Middle frontal gyrus (tissue), 1 donor: Measurements from ENCODE around the gene KRTAP5-5.
"Not testable (repeated sequence)": the region's sequence is repeated elsewhere in the genome, so short reads cannot be mapped to it uniquely, and the experiment has no call there.

Source experiments
- DNase-seq: peaks from one replicate; pipeline ENCODE4 v3.0.0-alpha.2; 2015; ENCODE audit warnings: low spot score; ENCODE audit errors: extremely low spot score

Gene KRTAP5-5

DNA sequence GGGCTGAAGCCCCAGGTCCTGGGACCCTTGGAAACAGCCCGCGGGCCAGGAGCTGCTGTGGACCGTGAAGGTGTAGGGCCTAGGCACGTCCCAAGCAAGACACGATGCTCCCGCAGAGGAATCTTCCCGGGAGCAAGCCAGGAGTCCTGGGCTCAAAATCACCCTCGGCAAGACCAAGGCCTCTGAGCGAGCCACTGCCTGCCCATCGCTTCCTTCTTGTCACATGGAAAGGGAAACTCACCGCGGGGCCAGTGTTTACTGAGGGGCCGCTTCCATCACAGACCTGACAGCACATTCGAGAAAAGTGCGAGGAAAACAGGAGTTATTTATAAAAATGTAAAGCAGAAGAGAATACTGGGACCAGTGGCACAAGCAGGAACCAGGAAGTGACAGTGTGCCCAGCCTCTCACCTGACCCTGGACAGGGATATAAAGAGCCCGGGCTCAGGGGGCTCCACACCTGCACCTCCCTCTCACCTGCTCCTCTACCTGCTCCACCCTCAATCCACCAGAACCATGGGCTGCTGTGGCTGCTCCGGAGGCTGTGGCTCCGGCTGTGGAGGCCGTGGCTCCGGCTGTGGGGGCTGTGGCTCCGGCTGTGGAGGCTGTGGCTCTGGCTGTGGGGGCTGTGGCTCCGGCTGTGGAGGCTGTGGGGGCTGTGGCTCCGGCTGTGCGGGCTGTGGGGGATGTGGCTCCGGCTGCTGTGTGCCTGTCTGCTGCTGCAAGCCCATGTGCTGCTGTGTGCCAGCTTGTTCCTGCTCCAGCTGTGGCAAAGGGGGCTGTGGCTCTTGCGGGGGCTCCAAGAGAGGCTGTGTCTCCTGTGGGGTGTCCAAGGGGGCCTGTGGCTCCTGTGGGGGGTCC lies at the start of gene KRTAP5-5:
TSS of gene KRTAP5-5 (plus strand) at position 450 of the 860 bp plus-strand sequence. CDS start at position 516, 66 bp downstream.
- no peak for DNase-seq

DNA sequence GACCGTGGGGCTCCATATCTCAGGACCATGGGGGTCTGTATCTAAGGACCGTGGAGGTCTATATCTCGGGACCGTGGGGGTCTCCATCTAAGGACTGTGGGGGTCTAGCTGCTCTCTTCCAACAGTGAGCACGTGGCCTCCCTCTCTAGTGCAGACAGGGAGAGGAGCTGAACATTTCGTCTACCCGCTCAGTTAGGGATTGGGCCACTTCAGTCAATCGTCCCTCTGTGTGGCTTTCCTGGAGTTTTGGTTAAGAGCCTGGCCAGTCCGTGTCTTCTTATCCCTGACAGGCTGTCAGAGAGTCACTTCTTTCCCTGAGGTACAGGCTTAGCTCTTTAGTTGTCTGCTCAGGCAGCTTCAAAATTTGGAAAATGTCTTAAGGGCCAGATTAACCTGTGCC lies 47.6 kb upstream of the KRTAP5-5 start:
- no peak for DNase-seq

DNA sequence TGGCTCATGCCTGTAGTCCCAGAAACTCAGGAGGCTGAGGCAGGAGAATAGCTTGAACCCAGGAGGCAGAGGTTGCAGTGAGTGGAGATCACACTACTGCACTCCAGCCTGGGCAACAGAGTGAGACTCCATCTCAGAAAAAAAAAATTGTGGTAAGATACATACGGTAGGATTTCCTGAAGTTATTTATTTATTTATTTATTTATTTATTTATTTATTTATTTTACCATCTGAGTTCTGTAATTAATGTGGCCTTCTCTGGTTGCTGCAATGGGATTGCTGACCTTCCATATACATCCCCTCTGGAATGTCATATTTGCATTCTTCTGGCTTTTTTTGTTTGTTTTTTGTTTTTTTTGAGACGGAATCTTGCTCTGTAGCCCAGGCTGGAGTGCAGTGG lies 46.7 kb upstream of the KRTAP5-5 start:
- not testable (repeated sequence) for DNase-seq

- not testable (repeated sequence) for DNase-seq
Observed at GRCh38 chr11:1584661-1585370, 44.8 kb upstream of the KRTAP5-5 start, which contains the start of gene KRTAP5-1. KRTAP5-1 (minus strand) TSS chr11:1585283; CDS start chr11:1585249, 34 bp downstream.

DNA sequence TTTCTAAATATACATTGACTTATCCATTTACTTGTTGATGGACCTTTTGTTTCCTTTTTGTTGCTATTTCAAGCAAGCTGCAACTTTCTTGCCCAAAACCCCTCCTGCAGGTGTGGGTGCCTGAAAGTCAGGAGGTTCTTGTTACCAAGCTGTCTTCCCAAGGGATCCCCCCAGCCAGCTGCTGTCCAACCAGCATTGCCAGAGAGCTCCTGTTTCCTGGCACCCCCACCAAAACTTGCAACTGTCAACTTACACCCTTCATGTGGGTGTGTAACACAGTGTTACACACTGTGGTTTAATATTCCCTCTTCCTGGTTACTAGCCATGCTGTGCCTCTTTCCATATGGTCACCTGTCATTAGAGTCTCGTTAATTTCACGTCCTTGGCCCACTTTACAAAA lies 42.9 kb upstream of the KRTAP5-5 start:
- DNase-seq = no peak

DNA sequence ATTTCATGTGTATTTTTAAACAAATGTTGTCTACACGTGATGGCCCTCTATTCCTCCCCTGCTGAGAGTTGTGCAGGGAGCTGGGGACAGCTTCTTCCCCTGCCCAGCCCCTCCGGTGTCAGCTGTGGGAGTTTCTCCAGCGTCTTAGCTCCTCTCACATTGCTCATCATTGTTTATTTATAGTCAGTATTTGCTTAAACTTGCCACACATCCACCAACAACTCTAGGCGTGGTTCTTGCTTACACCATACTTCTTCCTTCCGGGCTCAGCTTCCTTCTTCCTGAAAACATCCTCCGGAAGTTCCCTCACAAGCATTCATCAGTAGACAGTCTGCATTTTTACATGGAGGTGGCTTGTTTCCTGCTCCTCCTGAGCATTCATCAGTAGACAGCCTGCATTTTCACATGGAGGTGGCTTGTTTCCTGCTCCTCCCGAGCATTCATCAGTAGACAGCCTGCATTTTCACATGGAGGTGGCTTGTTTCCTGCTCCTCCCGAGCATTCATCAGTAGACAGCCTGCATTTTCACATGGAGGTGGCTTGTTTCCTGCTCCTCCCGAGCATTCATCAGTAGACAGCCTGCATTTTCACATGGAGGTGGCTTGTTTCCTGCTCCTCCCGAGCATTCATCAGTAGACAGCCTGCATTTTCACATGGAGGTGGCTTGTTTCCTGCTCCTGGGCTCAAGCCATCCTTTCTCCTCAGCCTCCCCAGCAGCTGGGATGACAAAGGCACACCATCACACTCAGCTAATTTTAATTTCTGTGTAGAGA lies 40.2 kb upstream of the KRTAP5-5 start:
- DNase-seq = not testable (repeated sequence)

- DNase-seq = no peak
Observed at GRCh38 chr11:1589996-1590395, 39.6 kb upstream of the KRTAP5-5 start.

DNA sequence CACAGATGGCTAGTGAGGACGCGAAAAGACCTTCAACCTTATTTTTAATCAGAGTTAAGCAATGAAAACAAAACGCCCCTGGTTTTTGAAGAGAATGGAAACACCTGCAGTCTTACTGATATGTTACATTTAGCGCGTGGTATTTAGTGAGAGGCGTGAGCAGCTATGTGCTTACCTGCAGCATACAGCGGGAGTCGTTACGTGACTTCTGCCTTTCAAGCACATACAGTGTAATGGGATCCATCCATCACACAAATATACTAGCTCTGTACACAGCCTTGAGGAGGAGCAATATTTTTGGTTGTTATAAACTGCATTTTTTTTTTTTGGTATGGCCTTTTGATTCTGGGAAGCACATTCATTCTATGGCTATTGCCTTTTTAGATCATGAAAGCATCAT lies 36.9 kb upstream of the KRTAP5-5 start:
- DNase-seq = no peak

GRCh38 chr11:1595994-1596575 lies 33.5 kb upstream of the KRTAP5-5 start:
- DNase-seq = not testable (repeated sequence)

GRCh38 chr11:1596576-1597121 lies 32.9 kb upstream of the KRTAP5-5 start:
- DNase-seq = not testable (repeated sequence)

DNA sequence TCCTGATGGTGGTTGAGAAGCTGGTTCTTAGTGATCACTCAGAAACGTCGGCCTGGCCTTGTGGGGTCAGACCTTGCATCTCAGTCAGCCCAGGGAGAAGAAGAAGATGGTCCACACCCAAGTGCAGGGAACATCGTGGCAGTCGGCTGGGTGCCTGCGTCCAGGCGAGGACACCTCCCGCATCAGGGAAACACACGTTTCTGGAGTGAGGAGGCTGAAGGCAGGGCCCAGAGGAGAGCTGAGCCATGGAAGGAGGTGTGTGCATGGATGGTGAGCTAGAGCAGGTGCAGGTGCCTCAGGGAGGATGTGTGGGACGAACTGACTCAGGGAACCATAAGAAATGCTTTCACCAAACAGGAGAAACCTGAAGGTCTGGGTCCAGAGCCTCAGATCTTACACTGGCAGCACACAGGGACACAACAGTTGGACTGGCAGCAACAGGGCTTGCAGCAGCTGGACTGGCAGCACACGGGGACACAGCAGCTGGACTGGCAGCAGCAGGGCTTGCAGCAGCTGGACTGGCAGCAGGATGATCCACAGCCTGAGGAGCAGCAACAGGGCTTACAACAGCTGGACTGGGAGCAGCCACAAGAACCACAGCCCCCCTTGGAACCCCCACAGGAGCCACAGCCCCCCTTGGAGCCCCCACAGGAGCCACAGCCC lies 32.1 kb upstream of the KRTAP5-5 start:
- DNase-seq = no peak

- no peak for DNase-seq
Observed at GRCh38 chr11:1597994-1598380, 31.6 kb upstream of the KRTAP5-5 start, which contains the start of gene KRTAP5-2. KRTAP5-2 (minus strand) TSS chr11:1598294; CDS start chr11:1598250, 44 bp downstream.

- DNase-seq = not testable (repeated sequence)
Observed at GRCh38 chr11:1598406-1598805, 31.2 kb upstream of the KRTAP5-5 start.

DNA sequence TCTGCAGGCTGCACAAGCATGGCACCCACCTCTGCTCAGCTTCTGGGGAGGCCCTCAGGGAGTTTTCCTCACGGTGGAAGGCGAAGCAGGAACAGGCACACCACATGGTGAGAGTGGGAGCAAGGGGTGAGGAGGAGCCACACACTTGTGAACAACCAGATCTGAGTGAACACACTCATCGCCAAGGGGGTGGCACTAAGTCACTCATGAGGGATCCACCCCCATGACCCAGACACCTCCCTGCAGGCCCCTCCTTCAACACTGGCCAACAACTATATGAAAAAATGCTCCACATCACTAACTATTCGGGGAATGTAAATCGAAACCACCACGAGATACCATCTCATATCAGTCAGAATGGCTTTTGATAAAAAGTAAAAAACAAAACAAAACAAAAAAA lies 30.8 kb upstream of the KRTAP5-5 start:
- no peak for DNase-seq

DNA sequence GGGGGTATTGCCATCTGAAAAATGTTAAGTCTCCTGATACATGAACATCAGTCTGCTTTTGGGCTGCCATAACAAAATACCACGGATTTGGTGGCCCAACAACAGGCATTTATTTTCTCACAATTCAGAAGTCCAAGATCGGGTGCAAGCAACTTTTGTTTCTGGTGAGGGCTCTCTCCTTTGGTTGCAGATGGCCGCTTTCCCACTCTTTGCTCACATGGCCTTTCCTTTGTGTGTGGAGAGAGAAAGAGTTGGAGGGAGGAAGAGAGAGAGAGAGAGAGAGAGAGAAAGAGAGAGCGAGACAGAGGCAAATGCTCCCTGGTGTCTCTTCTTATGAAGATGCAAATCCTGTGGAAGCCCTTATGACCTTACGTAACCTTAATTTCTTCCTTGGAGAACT lies 28.9 kb upstream of the KRTAP5-5 start:
- DNase-seq = no peak

- not testable (repeated sequence) for DNase-seq
Observed at GRCh38 chr11:1601663-1602062, 27.9 kb upstream of the KRTAP5-5 start.

GRCh38 chr11:1603629-1604028 lies 25.9 kb upstream of the KRTAP5-5 start:
- DNase-seq = no peak

- no peak for DNase-seq
Observed at GRCh38 chr11:1604181-1604580, 25.4 kb upstream of the KRTAP5-5 start.

- DNase-seq = no peak
Observed at GRCh38 chr11:1604711-1605110, 24.9 kb upstream of the KRTAP5-5 start.

GRCh38 chr11:1605923-1606322 lies 23.7 kb upstream of the KRTAP5-5 start:
- DNase-seq = not testable (repeated sequence)
